GM13976 (cell line): ENCODE measurements around the gene RALB.
A peak's percentile ranks its signal among the peaks of the same experiment; 100 is the strongest.
"Not testable (repeated sequence)": the region's sequence is repeated elsewhere in the genome, so short reads cannot be mapped to it uniquely, and the experiment has no call there.

ENCODE experiments used
- DNase-seq: peaks from one replicate; pipeline ENCODE4 v3.0.0; 2012; ENCODE audit warnings: low spot score
- CTCF ChIP-seq: IDR thresholded peaks from 2 replicates; pipeline ENCODE4 v1.5.1; 2012; ENCODE audit warnings: borderline replicate concordance, mild to moderate bottlenecking; ENCODE audit not compliant: insufficient read depth; ENCODE audit errors: extremely low read depth, missing control alignments, control extremely low read depth
- in situ Hi-C: fragments of 300-500 bp; cut with MboI; formaldehyde crosslinking; loops from one replicate; pipeline ENCODE4 v1.12.0; 2022; ENCODE audit warnings: low sequenced_read_pairs, mixed read lengths, inconsistent platforms; ENCODE audit not compliant: unreplicated experiment

Gene RALB

GRCh38 chr2:120255986-120256650, 3.5 kb downstream of the RALB start:
- TF ChIP-seq CTCF, result no peak
- DNase-seq, result no peak
- in situ Hi-C loops, result loop anchor here (5.0 kb wide), 1 partner anchor 41 kb away; no protein-coding TSS in a partner anchor

- in situ Hi-C loops, result loop anchor here (5.0 kb wide), 1 partner anchor 41 kb away; no protein-coding TSS in a partner anchor
Measured at GRCh38 chr2:120256651-120257000, 4.0 kb downstream of the RALB start.

GRCh38 chr2:120257522-120257921, 4.9 kb downstream of the RALB start:
- in situ Hi-C loops, result loop anchor here (5.0 kb wide), 1 partner anchor 40 kb away; no protein-coding TSS in a partner anchor
- no peak for DNase-seq
- no peak for TF ChIP-seq CTCF

More at GRCh38 chr2:120256651-120257000, 4.0 kb downstream of the RALB start:
- no peak for DNase-seq
- no peak for TF ChIP-seq CTCF

GRCh38 chr2:120258196-120258595, 5.5 kb downstream of the RALB start:
- no peak for TF ChIP-seq CTCF
- in situ Hi-C loops, result loop anchor here (5.0 kb wide), 1 partner anchor 39 kb away; no protein-coding TSS in a partner anchor
- no peak for DNase-seq

- in situ Hi-C loops, result loop anchor here (5.0 kb wide), 1 partner anchor 37 kb away; no protein-coding TSS in a partner anchor
- not testable (repeated sequence) for DNase-seq
Measured at GRCh38 chr2:120259939-120260338, 7.3 kb downstream of the RALB start.

- in situ Hi-C loops, result no loop called here
- no peak for TF ChIP-seq CTCF
Measured at GRCh38 chr2:120260736-120261135, 8.1 kb downstream of the RALB start.

GRCh38 chr2:120261387-120262006, 8.8 kb downstream of the RALB start:
- TF ChIP-seq CTCF, result no peak
- in situ Hi-C loops, result no loop called here
- peak; percentile 71 for DNase-seq

More at GRCh38 chr2:120260736-120261135, 8.1 kb downstream of the RALB start:
- no peak for DNase-seq
